IMR-90 (cell line): ENCODE measurements around the gene KCNN4. TPM values are rescaled to one million over a fixed set of nuclear protein-coding genes. Genes with fewer than 3 reads are reported as not detected.

Source experiments
- ATAC-seq: fragments of 200-7000 bp; cut with Tn5 transposase; 2 replicates; pipeline ENCODE4 v1.9.1; 2020; ENCODE audit warnings: low read depth, mild to moderate bottlenecking, moderate library complexity
- BruUV-seq: library from RNA; stranded (reverse); fragments of 400-500 nt; replicated peaks from 2 replicates; lab custom pipeline; 2021; lab: Mats Ljungman, UMichigan
- CTCF ChIA-PET: fragments of 300-600 bp; formaldehyde crosslinking; extraction: SDS; loops from one replicate; lab custom pipeline; 2021; ENCODE audit warnings: antibody characterized with exemption; lab: Yijun Ruan, JAX
- POLR2A ChIA-PET: fragments of 300-600 bp; sonication (Branson Sonifier 250); formaldehyde crosslinking; loops from one replicate; lab custom pipeline; 2022; ENCODE audit warnings: antibody characterized with exemption; ENCODE audit not compliant: unreplicated experiment; lab: Charles Lee
- DNase-seq: peaks from one replicate; pipeline ENCODE4 v3.0.0; 2013
- H2AFZ ChIP-seq: replicated peaks from 2 replicates; pipeline ENCODE3; 2013; ENCODE audit warnings: low read length, mild to moderate bottlenecking; ENCODE audit not compliant: poor library complexity
- H2AK5ac ChIP-seq: 2 replicates; pipeline ENCODE4 v1.6.1; 2013; ENCODE audit warnings: low read depth, low read length, inconsistent platforms
- H2AK9ac ChIP-seq: replicated peaks from 2 replicates; pipeline ENCODE3; 2013; ENCODE audit warnings: mild to moderate bottlenecking, low read depth, low read length, moderate library complexity; ENCODE audit not compliant: poor library complexity
- H2BK120ac ChIP-seq: 2 replicates; pipeline ENCODE4 v1.6.1; 2013; ENCODE audit warnings: low read depth, low read length, inconsistent platforms
- H2BK15ac ChIP-seq: 3 replicates; pipeline ENCODE4 v1.6.1; 2013; ENCODE audit warnings: low read depth, low read length, inconsistent platforms
- H2BK20ac ChIP-seq: 2 replicates; pipeline ENCODE4 v1.6.1; 2013; ENCODE audit warnings: low read depth, mild to moderate bottlenecking, inconsistent platforms, low read length, moderate library complexity
- H2BK5ac ChIP-seq: 2 replicates; pipeline ENCODE4 v1.6.1; 2013; ENCODE audit warnings: mild to moderate bottlenecking, low read depth, low read length, inconsistent platforms; ENCODE audit not compliant: poor library complexity, severe bottlenecking
- H3K14ac ChIP-seq: replicated peaks from 2 replicates; pipeline ENCODE4 v1.6.1; 2013; ENCODE audit warnings: low read depth, low read length, inconsistent platforms
- H3K18ac ChIP-seq: 2 replicates; pipeline ENCODE4 v1.6.1; 2013; ENCODE audit warnings: low read depth, low read length, control low read depth
- H3K23ac ChIP-seq: 2 replicates; pipeline ENCODE4 v1.6.1; 2013; ENCODE audit warnings: low read depth, low read length, inconsistent platforms
- H3K27ac ChIP-seq: 2 replicates; pipeline ENCODE4 v1.5.1; 2013; ENCODE audit warnings: mild to moderate bottlenecking, control low read depth, low read length; ENCODE audit not compliant: insufficient read depth
- H3K27me3 ChIP-seq: 2 replicates; pipeline ENCODE4 v1.6.1; 2013; ENCODE audit warnings: low read length; ENCODE audit not compliant: control insufficient read depth, insufficient read depth
- H3K36me3 ChIP-seq: 2 replicates; pipeline ENCODE4 v1.6.1; 2013; ENCODE audit warnings: low read length, mixed read lengths; ENCODE audit not compliant: control insufficient read depth, insufficient read depth
- H3K4ac ChIP-seq: 2 replicates; pipeline ENCODE4 v1.6.1; 2013; ENCODE audit warnings: low read depth, low read length, inconsistent platforms
- H3K4me1 ChIP-seq: 2 replicates; pipeline ENCODE4 v1.6.1; 2013; ENCODE audit warnings: low read length, mixed read lengths; ENCODE audit not compliant: control insufficient read depth, insufficient read depth
- H3K4me2 ChIP-seq: 2 replicates; pipeline ENCODE4 v1.6.1; 2013; ENCODE audit warnings: low read depth, mild to moderate bottlenecking, control low read depth, low read length, moderate library complexity
- H3K4me3 ChIP-seq: 2 replicates; pipeline ENCODE4 v1.5.1; 2013; ENCODE audit warnings: low read depth, mild to moderate bottlenecking, control low read depth, low read length, moderate library complexity; ENCODE audit not compliant: insufficient read depth
- H3K56ac ChIP-seq: 2 replicates; pipeline ENCODE4 v1.6.1; 2013; ENCODE audit warnings: low read length, inconsistent platforms; ENCODE audit not compliant: insufficient read depth; ENCODE audit errors: extremely low read depth
- H3K79me1 ChIP-seq, 2 experiments: 2 replicates each; pipeline ENCODE4 v1.6.1; 2013; ENCODE audit warnings: low read length in 2 of 2, inconsistent platforms in 1 of 2, low read depth in 1 of 2
- H3K9ac ChIP-seq: 2 replicates; pipeline ENCODE4 v1.6.1; 2013; ENCODE audit warnings: low read depth, low read length, control low read depth
- H3K9me1 ChIP-seq: 2 replicates; pipeline ENCODE4 v1.6.1; 2013; ENCODE audit warnings: low read length, inconsistent platforms; ENCODE audit not compliant: insufficient read depth
- H3K9me3 ChIP-seq: 2 replicates; pipeline ENCODE4 v1.6.1; 2013; ENCODE audit warnings: low read length; ENCODE audit not compliant: control insufficient read depth, insufficient read depth
- H4K20me1 ChIP-seq: 2 replicates; pipeline ENCODE4 v1.6.1; 2013; ENCODE audit warnings: low read length, inconsistent platforms; ENCODE audit not compliant: insufficient read depth
- H4K5ac ChIP-seq: 2 replicates; pipeline ENCODE4 v1.6.1; 2013; ENCODE audit warnings: mild to moderate bottlenecking, low read depth, low read length, control low read depth
- H4K8ac ChIP-seq, 2 experiments: 2 replicates each; pipeline ENCODE4 v1.6.1; 2013; ENCODE audit warnings: low read depth in 2 of 2, low read length in 2 of 2, control low read depth in 1 of 2, inconsistent platforms in 1 of 2
- H4K91ac ChIP-seq: 2 replicates; pipeline ENCODE4 v1.6.1; 2013; ENCODE audit warnings: low read depth, low read length, inconsistent platforms; ENCODE audit not compliant: insufficient read depth
- CHD1 ChIP-seq: IDR thresholded peaks from 2 replicates; pipeline ENCODE4 v1.6.1; 2012; ENCODE audit warnings: low read depth, low read length, improper control_type of control experiment
- ELK1 ChIP-seq: fragments of 150-350 bp; IDR thresholded peaks from 2 replicates; pipeline ENCODE4 v1.6.1; 2016; ENCODE audit warnings: low read depth, mild to moderate bottlenecking, low read length, moderate library complexity, borderline replicate concordance
- MAZ ChIP-seq: IDR thresholded peaks from 2 replicates; pipeline ENCODE4 v1.6.1; 2012; ENCODE audit warnings: low read depth, mild to moderate bottlenecking, low read length, improper control_type of control experiment, moderate library complexity, borderline replicate concordance
- RAD21 ChIP-seq: IDR thresholded peaks from 2 replicates; pipeline ENCODE4 v1.6.1; 2012; ENCODE audit warnings: low read length, improper control_type of control experiment
- WGBS, 2 experiments: methylation state at CpG; one replicate each; pipeline versions ENCODE4 v1.1.5 to v1.1.7; 2013; ENCODE audit warnings: missing lambda C conversion rate in 2 of 2; ENCODE audit not compliant: insufficient read length in 1 of 2; ENCODE audit errors: extremely low coverage in 2 of 2; 5-methylcytosine and 5-hydroxymethylcytosine counted together
- dilution Hi-C: fragments of 300-500 bp; cut with HindIII; formaldehyde crosslinking; loops from one replicate; pipeline ENCODE4 v1.14.3; 2018; ENCODE audit warnings: low sequenced_read_pairs; ENCODE audit not compliant: unreplicated experiment
- in situ Hi-C: fragments of 300-500 bp; cut with MboI; formaldehyde crosslinking; loops from 3 replicates; pipeline ENCODE4 v1.14.3; 2019; ENCODE audit warnings: low sequenced_read_pairs, inconsistent platforms, mixed read lengths
- intact Hi-C: fragments of 100-400 bp; cut with micrococcal nuclease; formaldehyde crosslinking; loops from 2 replicates; pipeline ENCODE4 v1.10.0; 2022
- polyA plus RNA-seq, 3 experiments: library from polyadenylated mRNA; depleted of rRNA; stranded (reverse); fragments of >200 nt; gene quantifications; 2 replicates each; pipeline ENCODE4 v1.2.3, GENCODE V29; 2012; ENCODE audit warnings: low replicate concordance in 1 of 3
- total RNA-seq: library from RNA; depleted of rRNA; stranded (reverse); fragments of >200 nt; gene quantifications from 2 replicates; pipeline ENCODE4 v1.2.3, GENCODE V29; 2012

KCNN4 gene
- total and polyA plus RNA-seq, 2 of the 4 experiments (the other 2 are of a cell fraction), result 0.54 to 0.99 TPM

- no CpG with 5 or more reads among the region's 3 CpGs for WGBS, 2 experiments
- peaks cover 57% of the 10 kb centered on the region for H3K36me3 ChIP-seq
- dilution Hi-C loops, result no loop called here
Measured at GRCh38 chr19:43743059-43743458, 37.7 kb downstream of the KCNN4 start.

More at GRCh38 chr19:43743059-43743458, 37.7 kb downstream of the KCNN4 start:
- Histone ChIP-seq H2AFZ (no peak overlapping the region), H3K27ac (no peak overlapping the region), H4K8ac (no peak overlapping the region), H4K20me1 (no peaks in the 10 kb centered on the region), H2AK9ac (no peak overlapping the region), H3K4me1 (0 out of 2 replicates have a peak, but pooled peaks cover 1% of the 10 kb centered on the region), H4K5ac (no peak overlapping the region), H3K4ac (no peak overlapping the region), H4K91ac (no peak overlapping the region), H3K18ac (no peak overlapping the region), H3K4me3 (no peak overlapping the region), H3K9me1 (no peaks in the 10 kb centered on the region; the same call in 1 of the 2 replicates), H2BK20ac (no peak overlapping the region), H2BK15ac (no peak overlapping the region), H2AK5ac (no peak overlapping the region), H3K56ac (no peak overlapping the region), H2BK5ac (no peak overlapping the region), H3K4me2 (no peak overlapping the region), H3K9ac (no peak overlapping the region), H3K27me3 (no peaks in the 10 kb centered on the region), H3K9me3 (no peaks in the 10 kb centered on the region), H3K23ac (no peak overlapping the region), H3K79me1 (peaks cover 0 to 19% of the 10 kb centered on the region in 2 experiments; a peak in 3 of 4 replicates), H2BK120ac (no peak overlapping the region), H3K14ac (no peak overlapping the region)
- peak; percentile 65 for ATAC-seq
- in situ Hi-C loops (no loop called here), intact Hi-C loops (no loop called here)
- POLR2A ChIA-PET, result interaction anchor here (0.7 to 0.8 kb wide), 2 partner anchors 15 to 74 kb away, joined by 3 read pairs; no protein-coding TSS in a partner anchor
- TF ChIP-seq ELK1 (no peak), MAZ (peak; percentile 28; the same call in 1 of the 2 replicates), CHD1 (no peak), RAD21 (no peak)
- CTCF ChIA-PET, result interaction anchor here (0.6 to 1.3 kb wide), 5 partner anchors 9 to 75 kb away, joined by 3 to 5 read pairs (median 3); no protein-coding TSS in a partner anchor
- DNase-seq, result peak; percentile 57
- no TSS peak for BruUV-seq
